ENCODE data around the gene CEP104. TPM values are rescaled to one million over a fixed set of nuclear protein-coding genes. Genes with fewer than 3 reads are reported as not detected.

CEP104 gene
- total and polyA plus RNA-seq, 4 experiments from 2014 or later: 10.3 to 64.4 (median 47.4) TPM

- Histone ChIP-seq H3K36me3 (ENCODE audit: insufficient read depth, low read length) (peaks cover 29% of the 10 kb centered on the region), H3K27me3 (ENCODE audit: insufficient read depth, low read length) (no peaks in the 10 kb centered on the region), H3K9me3 (ENCODE audit: control insufficient read depth in 1 of 2, low read length in 2 of 2) (no peaks in the 10 kb centered on the region), H3K4me1 (ENCODE audit: insufficient read depth, low read length) (no peaks in the 10 kb centered on the region), H3K4me3 (ENCODE audit: low read length in 2 of 2) (no peak overlapping the region), H3K27ac (ENCODE audit: low read depth, low read length) (no peak overlapping the region)
- H3K27ac Mint-ChIP-seq: no peak overlapping the region
- no peak for DNase-seq
- H3K27me3 Mint-ChIP-seq: no peaks in the 10 kb centered on the region
- CTCF ChIA-PET (ENCODE audit: partially characterized antibody): no interaction called here
- peaks cover 0 to 7% (median 0%) of the 10 kb centered on the region in 8 donors for H3K9me3 Mint-ChIP-seq
- H3K4me3 Mint-ChIP-seq: no peak overlapping the region
- POLR2A ChIA-PET (ENCODE audit: partially characterized antibody): no interaction called here
- peaks cover 47 to 68% of the 10 kb centered on the region in 2 donors for H3K36me3 Mint-ChIP-seq
- H3K4me1 Mint-ChIP-seq: no peaks in the 10 kb centered on the region
- intact Hi-C loops (cut with micrococcal nuclease): no loop called here
These were observed 14.1 kb downstream of the CEP104 start for GRCh38 chr1:3842912-3843311.

- ChIA-PET CTCF (ENCODE audit: partially characterized antibody) (no interaction called here), POLR2A (ENCODE audit: partially characterized antibody) (no interaction called here)
- Histone ChIP-seq H3K4me1 (ENCODE audit: insufficient read depth, low read length) (no peaks in the 10 kb centered on the region), H3K4me3 (ENCODE audit: low read length in 2 of 2) (no peak overlapping the region), H3K9me3 (ENCODE audit: control insufficient read depth in 1 of 2, low read length in 2 of 2) (no peaks in the 10 kb centered on the region), H3K27me3 (ENCODE audit: insufficient read depth, low read length) (no peaks in the 10 kb centered on the region), H3K36me3 (ENCODE audit: insufficient read depth, low read length) (peaks cover 38% of the 10 kb centered on the region), H3K27ac (ENCODE audit: low read depth, low read length) (no peak overlapping the region)
- intact Hi-C loops (cut with micrococcal nuclease): no loop called here
- Mint-ChIP-seq H3K36me3 (peaks cover 55 to 69% of the 10 kb centered on the region in 2 donors), H3K27ac (no peak overlapping the region), H3K9me3 (peaks cover 0 to 15% (median 3%) of the 10 kb centered on the region in 8 donors), H3K4me1 (no peaks in the 10 kb centered on the region), H3K27me3 (no peaks in the 10 kb centered on the region), H3K4me3 (no peak overlapping the region)
- no peak for DNase-seq
These were observed 15.5 kb downstream of the CEP104 start for GRCh38 chr1:3841491-3841890.

- Histone ChIP-seq H3K9me3 (ENCODE audit: control insufficient read depth in 1 of 2, low read length in 2 of 2) (no peaks in the 10 kb centered on the region), H3K4me3 (ENCODE audit: low read length in 2 of 2) (no peak overlapping the region), H3K36me3 (ENCODE audit: insufficient read depth, low read length) (peaks cover 41% of the 10 kb centered on the region), H3K27me3 (ENCODE audit: insufficient read depth, low read length) (no peaks in the 10 kb centered on the region), H3K4me1 (ENCODE audit: insufficient read depth, low read length) (no peaks in the 10 kb centered on the region), H3K27ac (ENCODE audit: low read depth, low read length) (no peak overlapping the region)
- Mint-ChIP-seq H3K4me3 (no peak overlapping the region), H3K27ac (no peak overlapping the region), H3K9me3 (peaks cover 0 to 15% (median 3%) of the 10 kb centered on the region in 8 donors), H3K27me3 (no peaks in the 10 kb centered on the region), H3K4me1 (no peaks in the 10 kb centered on the region), H3K36me3 (peaks cover 65 to 73% of the 10 kb centered on the region in 2 donors)
- POLR2A ChIA-PET (ENCODE audit: partially characterized antibody): no interaction called here
- intact Hi-C loops (cut with micrococcal nuclease): no loop called here
- DNase-seq: no peak
- CTCF ChIA-PET (ENCODE audit: partially characterized antibody): no interaction called here
These were observed 18.2 kb downstream of the CEP104 start for GRCh38 chr1:3838788-3839187.

- H3K4me1 ChIP-seq (ENCODE audit: insufficient read depth, low read length): no peaks in the 10 kb centered on the region
- H3K27ac ChIP-seq (ENCODE audit: low read depth, low read length): no peak overlapping the region
- Mint-ChIP-seq H3K9me3 (peaks cover 0 to 15% (median 3%) of the 10 kb centered on the region in 8 donors), H3K27ac (no peak overlapping the region), H3K36me3 (peaks cover 68 to 72% of the 10 kb centered on the region in 2 donors), H3K27me3 (no peaks in the 10 kb centered on the region), H3K4me3 (no peak overlapping the region), H3K4me1 (no peaks in the 10 kb centered on the region)
- no peaks in the 10 kb centered on the region for H3K9me3 ChIP-seq (ENCODE audit: control insufficient read depth in 1 of 2, low read length in 2 of 2)
- ChIA-PET CTCF (ENCODE audit: partially characterized antibody) (no interaction called here), POLR2A (ENCODE audit: partially characterized antibody) (no interaction called here)
- DNase-seq: no peak
- intact Hi-C loops (cut with micrococcal nuclease): no loop called here
- no peak overlapping the region for H3K4me3 ChIP-seq (ENCODE audit: low read length in 2 of 2)
- no peaks in the 10 kb centered on the region for H3K27me3 ChIP-seq (ENCODE audit: insufficient read depth, low read length)
- peaks cover 41% of the 10 kb centered on the region for H3K36me3 ChIP-seq (ENCODE audit: insufficient read depth, low read length)
These were observed 19.3 kb downstream of the CEP104 start for GRCh38 chr1:3837685-3838084.

- no peaks in the 10 kb centered on the region for H3K4me1 ChIP-seq (ENCODE audit: insufficient read depth, low read length)
- H3K27ac ChIP-seq (ENCODE audit: low read depth, low read length): no peak overlapping the region
- H3K36me3 Mint-ChIP-seq: peaks cover 67 to 70% of the 10 kb centered on the region in 2 donors
- H3K4me1 Mint-ChIP-seq: no peaks in the 10 kb centered on the region
- H3K4me3 ChIP-seq (ENCODE audit: low read length in 2 of 2): no peak overlapping the region
- no peak for DNase-seq
- H3K27me3 Mint-ChIP-seq: no peaks in the 10 kb centered on the region
- H3K27me3 ChIP-seq (ENCODE audit: insufficient read depth, low read length): no peaks in the 10 kb centered on the region
- CTCF ChIA-PET (ENCODE audit: partially characterized antibody): no interaction called here
- POLR2A ChIA-PET (ENCODE audit: partially characterized antibody): no interaction called here
- H3K4me3 Mint-ChIP-seq: no peak overlapping the region
- intact Hi-C loops (cut with micrococcal nuclease): no loop called here
- peaks cover 0 to 15% (median 3%) of the 10 kb centered on the region in 8 donors for H3K9me3 Mint-ChIP-seq
- H3K27ac Mint-ChIP-seq: no peak overlapping the region
- no peaks in the 10 kb centered on the region for H3K9me3 ChIP-seq (ENCODE audit: control insufficient read depth in 1 of 2, low read length in 2 of 2)
- peaks cover 45% of the 10 kb centered on the region for H3K36me3 ChIP-seq (ENCODE audit: insufficient read depth, low read length)
These were observed 19.8 kb downstream of the CEP104 start for GRCh38 chr1:3837200-3837599.

GRCh38 chr1:3836421-3836820, 20.6 kb downstream of the CEP104 start:
- Mint-ChIP-seq H3K9me3 (peaks cover 0 to 15% (median 3%) of the 10 kb centered on the region in 8 donors), H3K4me1 (no peaks in the 10 kb centered on the region), H3K36me3 (peaks cover 71 to 74% of the 10 kb centered on the region in 2 donors), H3K4me3 (no peak overlapping the region), H3K27me3 (no peaks in the 10 kb centered on the region), H3K27ac (no peak overlapping the region)
- intact Hi-C loops (cut with micrococcal nuclease): no loop called here
- Histone ChIP-seq H3K9me3 (ENCODE audit: control insufficient read depth in 1 of 2, low read length in 2 of 2) (no peaks in the 10 kb centered on the region), H3K4me1 (ENCODE audit: insufficient read depth, low read length) (no peaks in the 10 kb centered on the region), H3K4me3 (ENCODE audit: low read length in 2 of 2) (no peak overlapping the region), H3K36me3 (ENCODE audit: insufficient read depth, low read length) (peaks cover 48% of the 10 kb centered on the region), H3K27ac (ENCODE audit: low read depth, low read length) (no peak overlapping the region), H3K27me3 (ENCODE audit: insufficient read depth, low read length) (no peaks in the 10 kb centered on the region)
- ChIA-PET CTCF (ENCODE audit: partially characterized antibody) (no interaction called here), POLR2A (ENCODE audit: partially characterized antibody) (no interaction called here)
- DNase-seq: no peak

- peak overlapping the region in 1 of 7 donors; percentile 62 for H3K27ac Mint-ChIP-seq
- H3K4me1 ChIP-seq (ENCODE audit: insufficient read depth, low read length): no peaks in the 10 kb centered on the region
- CTCF ChIA-PET (ENCODE audit: partially characterized antibody): no interaction called here
- intact Hi-C loops (cut with micrococcal nuclease): no loop called here
- H3K27me3 Mint-ChIP-seq: no peaks in the 10 kb centered on the region
- H3K9me3 Mint-ChIP-seq: peaks cover 0 to 15% (median 3%) of the 10 kb centered on the region in 8 donors
- H3K4me3 ChIP-seq (ENCODE audit: low read length in 2 of 2): no peak overlapping the region
- no peak overlapping the region for H3K4me3 Mint-ChIP-seq
- H3K27me3 ChIP-seq (ENCODE audit: insufficient read depth, low read length): no peaks in the 10 kb centered on the region
- POLR2A ChIA-PET (ENCODE audit: partially characterized antibody): no interaction called here
- no peaks in the 10 kb centered on the region for H3K9me3 ChIP-seq (ENCODE audit: control insufficient read depth in 1 of 2, low read length in 2 of 2)
- peaks cover 71 to 76% of the 10 kb centered on the region in 2 donors for H3K36me3 Mint-ChIP-seq
- H3K27ac ChIP-seq (ENCODE audit: low read depth, low read length): no peak overlapping the region
- H3K4me1 Mint-ChIP-seq: no peaks in the 10 kb centered on the region
- H3K36me3 ChIP-seq (ENCODE audit: insufficient read depth, low read length): peaks cover 45% of the 10 kb centered on the region
- DNase-seq: no peak
These were observed 22.3 kb downstream of the CEP104 start for GRCh38 chr1:3834701-3835100.

- H3K4me3 Mint-ChIP-seq: no peak overlapping the region
- POLR2A ChIA-PET (ENCODE audit: partially characterized antibody): no interaction called here
- peaks cover 54 to 69% of the 10 kb centered on the region in 2 donors for H3K36me3 Mint-ChIP-seq
- Histone ChIP-seq H3K36me3 (ENCODE audit: insufficient read depth, low read length) (peaks cover 36% of the 10 kb centered on the region), H3K27me3 (ENCODE audit: insufficient read depth, low read length) (no peaks in the 10 kb centered on the region), H3K4me1 (ENCODE audit: insufficient read depth, low read length) (no peaks in the 10 kb centered on the region), H3K9me3 (ENCODE audit: control insufficient read depth in 1 of 2, low read length in 2 of 2) (no peaks in the 10 kb centered on the region), H3K4me3 (ENCODE audit: low read length in 2 of 2) (no peak overlapping the region), H3K27ac (ENCODE audit: low read depth, low read length) (no peak overlapping the region)
- intact Hi-C loops (cut with micrococcal nuclease): no loop called here
- no peak overlapping the region for H3K27ac Mint-ChIP-seq
- H3K9me3 Mint-ChIP-seq: no peaks in the 10 kb centered on the region
- no peak for DNase-seq
- CTCF ChIA-PET (ENCODE audit: partially characterized antibody): no interaction called here
- H3K27me3 Mint-ChIP-seq: no peaks in the 10 kb centered on the region
- H3K4me1 Mint-ChIP-seq: no peaks in the 10 kb centered on the region
These were observed 25.3 kb downstream of the CEP104 start for GRCh38 chr1:3831689-3832088.
